Panc1 (cell line): Measurements from ENCODE around the gene PPP1R3D.

Experiments used
- CTCF ChIP-seq: fragments of 450-650 bp; IDR thresholded peaks from 2 replicates; pipeline ENCODE4 v1.5.1; 2017; ENCODE audit warnings: mild to moderate bottlenecking
- TCF7L2 ChIP-seq: IDR thresholded peaks from 2 replicates; pipeline ENCODE4 v1.6.1; 2011; ENCODE audit warnings: mild to moderate bottlenecking, low read depth, low read length, inconsistent platforms

GRCh38 chr20:59987135-59987534, 47.0 kb upstream of the PPP1R3D start:
- TF ChIP-seq CTCF = no peak
- TF ChIP-seq TCF7L2 = no peak
